ENCODE results near the gene PRMT9. TPM values are rescaled to one million over a fixed set of nuclear protein-coding genes. Genes with fewer than 3 reads are reported as not detected.

PRMT9 gene
- total RNA-seq, 1 experiment from 2014 or later, result 8.6 TPM

DNA sequence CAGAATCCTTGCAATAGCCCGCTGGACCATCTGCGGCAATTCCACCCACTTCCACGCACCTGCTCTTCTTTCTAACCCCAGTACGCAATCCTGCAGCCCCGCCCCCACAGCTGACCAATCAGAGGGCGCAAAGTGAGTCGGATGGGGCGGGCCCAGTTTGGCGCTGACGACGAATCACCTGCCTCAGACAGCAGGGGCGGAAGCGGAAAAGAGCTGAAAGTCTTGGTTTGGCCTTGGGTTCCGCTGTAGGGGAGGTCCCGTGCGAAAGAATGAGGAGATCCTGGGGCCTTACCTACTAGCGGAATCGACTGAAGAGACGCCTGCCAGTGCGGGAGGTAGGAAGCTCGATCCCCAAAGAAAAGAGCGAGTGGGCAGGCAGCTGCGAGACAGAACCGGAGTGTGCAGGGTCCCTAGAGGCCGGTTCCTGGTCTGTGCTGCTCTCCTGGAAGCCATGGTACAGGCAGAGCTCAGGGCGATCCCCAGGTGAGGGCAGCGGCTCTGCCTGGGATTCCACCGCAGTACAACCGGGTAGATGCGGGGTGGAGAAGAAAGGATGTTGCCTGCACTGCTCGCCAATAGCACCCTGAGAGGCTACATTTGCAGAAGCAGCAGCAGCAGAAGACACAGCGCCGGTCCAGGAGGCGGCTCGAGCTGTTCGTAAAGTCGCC is 66.7 kb downstream of the PRMT9 start, which contains the start of gene TMEM184C:
TSS of gene TMEM184C (plus strand) at position 225 of the 668 bp plus-strand sequence. CDS start 560 bp downstream, outside the sequence.
- TF ChIP-seq, protein P1, sequence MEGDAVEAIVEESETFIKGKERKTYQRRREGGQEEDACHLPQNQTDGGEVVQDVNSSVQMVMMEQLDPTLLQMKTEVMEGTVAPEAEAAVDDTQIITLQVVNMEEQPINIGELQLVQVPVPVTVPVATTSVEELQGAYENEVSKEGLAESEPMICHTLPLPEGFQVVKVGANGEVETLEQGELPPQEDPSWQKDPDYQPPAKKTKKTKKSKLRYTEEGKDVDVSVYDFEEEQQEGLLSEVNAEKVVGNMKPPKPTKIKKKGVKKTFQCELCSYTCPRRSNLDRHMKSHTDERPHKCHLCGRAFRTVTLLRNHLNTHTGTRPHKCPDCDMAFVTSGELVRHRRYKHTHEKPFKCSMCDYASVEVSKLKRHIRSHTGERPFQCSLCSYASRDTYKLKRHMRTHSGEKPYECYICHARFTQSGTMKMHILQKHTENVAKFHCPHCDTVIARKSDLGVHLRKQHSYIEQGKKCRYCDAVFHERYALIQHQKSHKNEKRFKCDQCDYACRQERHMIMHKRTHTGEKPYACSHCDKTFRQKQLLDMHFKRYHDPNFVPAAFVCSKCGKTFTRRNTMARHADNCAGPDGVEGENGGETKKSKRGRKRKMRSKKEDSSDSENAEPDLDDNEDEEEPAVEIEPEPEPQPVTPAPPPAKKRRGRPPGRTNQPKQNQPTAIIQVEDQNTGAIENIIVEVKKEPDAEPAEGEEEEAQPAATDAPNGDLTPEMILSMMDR (IDR thresholded peaks at IDR 0.05; ENCODE audit: insufficient read depth in 1 of 2, low read depth in 1 of 2, low read length in 1 of 2, severe bottlenecking in 1 of 2, unreplicated experiment in 1 of 2), result peak in 1 of 2 experiments; percentile 1
- ChIA-PET POLR2A (interaction anchor here (0.7 to 1.7 kb wide), 4 partner anchors 23 to 178 kb away, joined by 3 to 14 read pairs (median 4); partner anchors contain the start of genes ARHGAP10 and PRMT9), CTCF (interaction anchor here (0.7 to 2.6 kb wide), 7 partner anchors 17 to 250 kb away, joined by 3 to 36 read pairs (median 5); partner anchors contain the start of gene PRMT9)

DNA sequence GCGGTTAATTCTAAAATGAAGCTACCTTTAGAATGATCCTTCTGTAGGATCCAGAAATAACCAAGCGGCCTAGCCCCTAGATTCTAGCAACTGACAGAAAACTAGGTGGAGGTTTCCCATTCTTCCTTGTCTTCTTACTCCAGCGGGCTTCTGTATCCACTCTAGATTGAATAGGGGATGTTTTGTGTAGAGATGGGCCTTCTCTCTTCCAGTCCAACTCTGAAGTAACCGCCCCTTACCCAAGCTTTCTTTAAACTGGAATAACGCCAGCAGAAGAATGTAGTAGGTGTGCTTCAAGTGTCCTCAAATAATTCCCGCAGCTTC is 67.2 kb downstream of the PRMT9 start:
- peaks cover 11% of the 10 kb centered on the region for H3K4me1 Mint-ChIP-seq (ENCODE audit: low read depth, unreplicated experiment)
- ChIA-PET POLR2A (interaction anchor here (0.7 to 1.7 kb wide), 3 partner anchors 67 to 178 kb away, joined by 3 to 14 read pairs (median 4); partner anchors contain the start of genes ARHGAP10 and PRMT9), CTCF (interaction anchor here (0.7 to 2.6 kb wide), 7 partner anchors 17 to 250 kb away, joined by 3 to 36 read pairs (median 5); partner anchors contain the start of gene PRMT9)
- peak overlapping the region; percentile 99 for H3K4me3 Mint-ChIP-seq (ENCODE audit: unreplicated experiment)
- Histone ChIP-seq H3K36me3 (ENCODE audit: control insufficient read depth, insufficient read depth, low read length) (no peaks in the 10 kb centered on the region; the same call in 1 of the 2 replicates), H3K9me3 (no peaks in the 10 kb centered on the region), H3K4me1 (peaks cover 5% of the 10 kb centered on the region), H3K27me3 (replicated peaks; ENCODE audit: control insufficient read depth, insufficient read depth, low read length) (no peaks in the 10 kb centered on the region), H3K4me3 (ENCODE audit: low read depth, low read length) (peak overlapping the region; percentile 72)
- TF ChIP-seq, protein P1 (IDR thresholded peaks at IDR 0.05; ENCODE audit: insufficient read depth in 1 of 2, low read depth in 1 of 2, low read length in 1 of 2, severe bottlenecking in 1 of 2, unreplicated experiment in 1 of 2), result no peak
- peaks cover 15% of the 10 kb centered on the region for H3K36me3 Mint-ChIP-seq (ENCODE audit: insufficient read depth, unreplicated experiment)
- peak overlapping the region; percentile 97 for H3K27ac Mint-ChIP-seq (ENCODE audit: unreplicated experiment)
- H3K9me3 Mint-ChIP-seq (ENCODE audit: unreplicated experiment), result no peaks in the 10 kb centered on the region
- no peaks in the 10 kb centered on the region for H3K27me3 Mint-ChIP-seq (ENCODE audit: insufficient read depth, unreplicated experiment)
- BruUV-seq (replicated peaks), result TSS peak; percentile 83
- intact Hi-C loops (cut with micrococcal nuclease; ENCODE audit: unreplicated experiment), result loop anchor here (1.0 to 5.0 kb wide), 2 partner anchors 65 to 249 kb away; partner anchors contain the start of gene PRMT9
- no peak for DNase-seq

More for the DNA sequence above, 66.7 kb downstream of the PRMT9 start, which contains the start of gene TMEM184C:
- peak within 1 kb of the TSS; percentile 72 for H3K4me3 ChIP-seq (ENCODE audit: low read depth, low read length)
- peak; percentile 97 for DNase-seq
- peak within 1 kb of the TSS; percentile 97 for H3K27ac Mint-ChIP-seq (ENCODE audit: unreplicated experiment)
- BruUV-seq (replicated peaks), result TSS peak; percentile 67
- no peaks in the 10 kb centered on the region for H3K27me3 Mint-ChIP-seq (ENCODE audit: insufficient read depth, unreplicated experiment)
- no peaks in the 10 kb centered on the region for H3K27me3 ChIP-seq (replicated peaks; ENCODE audit: control insufficient read depth, insufficient read depth, low read length)
- intact Hi-C loops (cut with micrococcal nuclease; ENCODE audit: unreplicated experiment), result loop anchor here (1.0 to 5.0 kb wide), 2 partner anchors 65 to 249 kb away; partner anchors contain the start of gene PRMT9
- peaks cover 11% of the 10 kb centered on the region for H3K4me1 Mint-ChIP-seq (ENCODE audit: low read depth, unreplicated experiment)
- peaks cover 15% of the 10 kb centered on the region for H3K36me3 Mint-ChIP-seq (ENCODE audit: insufficient read depth, unreplicated experiment)
- H3K9me3 ChIP-seq, result no peaks in the 10 kb centered on the region
- H3K36me3 ChIP-seq (ENCODE audit: control insufficient read depth, insufficient read depth, low read length), result no peaks in the 10 kb centered on the region; the same call in 1 of the 2 replicates
- peaks cover 5% of the 10 kb centered on the region for H3K4me1 ChIP-seq
- H3K4me3 Mint-ChIP-seq (ENCODE audit: unreplicated experiment), result peak within 1 kb of the TSS; percentile 99
- no peaks in the 10 kb centered on the region for H3K9me3 Mint-ChIP-seq (ENCODE audit: unreplicated experiment)

DNA sequence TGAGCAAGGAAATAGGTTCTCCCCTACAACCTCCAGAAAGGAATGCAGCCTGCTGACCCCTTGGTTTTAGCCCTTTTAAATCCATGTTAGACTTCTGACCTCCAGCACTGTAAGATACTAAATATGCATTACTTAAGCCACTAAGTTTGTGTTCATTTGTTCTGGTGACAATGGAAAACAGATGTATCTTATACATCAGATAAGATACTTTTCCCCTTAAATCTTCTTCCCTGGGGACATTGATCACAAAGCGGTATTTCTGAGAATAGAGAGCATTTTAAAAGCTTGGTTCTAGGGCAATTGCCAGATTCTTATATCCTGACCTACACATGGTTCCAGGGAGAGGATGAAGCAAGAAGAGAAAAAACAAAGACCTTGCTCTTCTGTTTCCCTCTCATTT is 73.3 kb downstream of the PRMT9 start:
- ChIA-PET POLR2A (no interaction called here), CTCF (no interaction called here)
- H3K9me3 ChIP-seq, result no peaks in the 10 kb centered on the region
- Mint-ChIP-seq H3K9me3 (ENCODE audit: unreplicated experiment) (no peaks in the 10 kb centered on the region), H3K36me3 (ENCODE audit: insufficient read depth, unreplicated experiment) (no peaks in the 10 kb centered on the region), H3K27me3 (ENCODE audit: insufficient read depth, unreplicated experiment) (no peaks in the 10 kb centered on the region), H3K27ac (ENCODE audit: unreplicated experiment) (no peak overlapping the region), H3K4me3 (ENCODE audit: unreplicated experiment) (no peak overlapping the region), H3K4me1 (ENCODE audit: low read depth, unreplicated experiment) (no peaks in the 10 kb centered on the region)
- H3K27me3 ChIP-seq (replicated peaks; ENCODE audit: control insufficient read depth, insufficient read depth, low read length), result no peaks in the 10 kb centered on the region
- no peak for DNase-seq
- no TSS peak for BruUV-seq (replicated peaks)
- H3K4me3 ChIP-seq (ENCODE audit: low read depth, low read length), result no peak overlapping the region
- TF ChIP-seq, protein P1 (IDR thresholded peaks at IDR 0.05; ENCODE audit: insufficient read depth in 1 of 2, low read depth in 1 of 2, low read length in 1 of 2, severe bottlenecking in 1 of 2, unreplicated experiment in 1 of 2), result no peak
- intact Hi-C loops (cut with micrococcal nuclease; ENCODE audit: unreplicated experiment), result no loop called here
- H3K4me1 ChIP-seq, result no peaks in the 10 kb centered on the region
- no peaks in the 10 kb centered on the region for H3K36me3 ChIP-seq (ENCODE audit: control insufficient read depth, insufficient read depth, low read length)
